GM18951 (cell line): ENCODE results near the gene STRA6.

Experiments
- POLR2A ChIP-seq: IDR thresholded peaks from 4 replicates; pipeline ENCODE4 v1.6.1; 2011; ENCODE audit warnings: mild to moderate bottlenecking; ENCODE audit not compliant: insufficient read length, insufficient read depth; ENCODE audit errors: extremely low read depth
- in situ Hi-C: fragments of 300-500 bp; cut with MboI; formaldehyde crosslinking; loops from one replicate; pipeline ENCODE4 v1.12.0; 2022; ENCODE audit warnings: low sequenced_read_pairs, mixed read lengths, inconsistent platforms; ENCODE audit not compliant: unreplicated experiment

STRA6 gene

GRCh38 chr15:74202452-74203401, at the start of gene STRA6:
STRA6 (minus strand) TSS chr15:74202787; CDS start chr15:74202267, 520 bp downstream.
- in situ Hi-C loops = no loop called here

GRCh38 chr15:74252291-74252690, 49.7 kb upstream of the STRA6 start:
- in situ Hi-C loops = no loop called here
- no peak for TF ChIP-seq POLR2A

More at GRCh38 chr15:74202452-74203401, at the start of gene STRA6:
- no peak for TF ChIP-seq POLR2A

GRCh38 chr15:74251131-74251811, 48.7 kb upstream of the STRA6 start:
- in situ Hi-C loops = no loop called here
- no peak for TF ChIP-seq POLR2A

- no peak for TF ChIP-seq POLR2A
- in situ Hi-C loops = no loop called here
Measured at GRCh38 chr15:74250266-74250665, 47.7 kb upstream of the STRA6 start.

GRCh38 chr15:74245342-74245931, 42.9 kb upstream of the STRA6 start:
- in situ Hi-C loops = no loop called here
- TF ChIP-seq POLR2A = no peak

GRCh38 chr15:74244822-74245341, 42.3 kb upstream of the STRA6 start:
- in situ Hi-C loops = no loop called here

GRCh38 chr15:74243431-74243830, 40.8 kb upstream of the STRA6 start:
- no peak for TF ChIP-seq POLR2A
- in situ Hi-C loops = no loop called here

More at GRCh38 chr15:74244822-74245341, 42.3 kb upstream of the STRA6 start:
- no peak for TF ChIP-seq POLR2A

- no peak for TF ChIP-seq POLR2A
- in situ Hi-C loops = no loop called here
Measured at GRCh38 chr15:74242441-74243185, 40.0 kb upstream of the STRA6 start.

GRCh38 chr15:74240897-74241614, 38.5 kb upstream of the STRA6 start:
- in situ Hi-C loops = no loop called here
- TF ChIP-seq POLR2A = no peak

- no peak for TF ChIP-seq POLR2A
- in situ Hi-C loops = no loop called here
Measured at GRCh38 chr15:74240002-74240568, 37.5 kb upstream of the STRA6 start.

GRCh38 chr15:74239051-74239705, 36.6 kb upstream of the STRA6 start:
- no peak for TF ChIP-seq POLR2A
- in situ Hi-C loops = no loop called here

- in situ Hi-C loops = no loop called here
- TF ChIP-seq POLR2A = no peak
Measured at GRCh38 chr15:74235962-74236361, 33.4 kb upstream of the STRA6 start, which contains the start of gene CCDC33. CCDC33 (plus strand) TSS chr15:74236326; CDS start chr15:74236720, 394 bp downstream.

GRCh38 chr15:74234598-74234875, 31.9 kb upstream of the STRA6 start:
- no peak for TF ChIP-seq POLR2A
- in situ Hi-C loops = no loop called here
